ENCODE measurements around the gene NUDT6.

- peak; percentile 18 to 38 (median 36) for TF ChIP-seq CTCF (IDR thresholded peaks at IDR 0.05)
- no peak for TF ChIP-seq POLR2AphosphoS5 (IDR thresholded peaks at IDR 0.05)
These were observed 8.5 kb upstream of the NUDT6 start for GRCh38 chr4:122930862-122931261.
